OCI-LY7 (cell line): ENCODE measurements around the gene TAF4. TPM values are rescaled to one million over a fixed set of nuclear protein-coding genes. Genes with fewer than 3 reads are reported as not detected.

ENCODE experiments used
- BruUV-seq: library from RNA; stranded (reverse); fragments of 400-500 nt; replicated peaks from 2 replicates; lab custom pipeline; 2021; lab: Mats Ljungman, UMichigan
- CTCF ChIA-PET: fragments of 300-600 bp; sonication (Branson Sonifier 250); formaldehyde crosslinking; loops from one replicate; lab custom pipeline; 2022; ENCODE audit warnings: antibody characterized with exemption; ENCODE audit not compliant: unreplicated experiment; lab: Charles Lee
- POLR2A ChIA-PET: fragments of 300-600 bp; sonication (Branson Sonifier 250); formaldehyde crosslinking; loops from one replicate; lab custom pipeline; 2022; ENCODE audit warnings: antibody characterized with exemption; lab: Charles Lee
- DNase-seq: peaks from one replicate; pipeline ENCODE4 v3.0.0-alpha.2; 2015; ENCODE audit warnings: low spot score
- H2AFZ ChIP-seq: fragments of 200-600 bp; sonication (generic), shearing (Covaris generic); 2 replicates; pipeline ENCODE4 v1.6.1; 2014; ENCODE audit warnings: mild to moderate bottlenecking, antibody characterized with exemption, low read length, moderate library complexity
- H3K27ac ChIP-seq: fragments of 200-600 bp; sonication (generic); 2 replicates; pipeline ENCODE4 v1.5.1; 2014; ENCODE audit warnings: mixed run types, low read depth, mild to moderate bottlenecking, moderate library complexity, low read length, inconsistent platforms; ENCODE audit not compliant: poor library complexity, severe bottlenecking
- H3K36me3 ChIP-seq: fragments of 200-600 bp; sonication (generic); 2 replicates; pipeline ENCODE4 v1.6.1; 2014; ENCODE audit warnings: mild to moderate bottlenecking, antibody characterized with exemption, low read length, moderate library complexity, mixed read lengths; ENCODE audit not compliant: insufficient read depth
- H3K4me1 ChIP-seq: fragments of 200-600 bp; sonication (generic); 2 replicates; pipeline ENCODE4 v1.5.1; 2014; ENCODE audit warnings: mild to moderate bottlenecking, low read length; ENCODE audit not compliant: insufficient read depth, poor library complexity, severe bottlenecking
- H3K4me2 ChIP-seq: fragments of 200-600 bp; sonication (generic); 2 replicates; pipeline ENCODE4 v1.6.1; 2014; ENCODE audit warnings: mild to moderate bottlenecking, low read length
- H3K4me3 ChIP-seq: fragments of 200-600 bp; sonication (generic); 2 replicates; pipeline ENCODE4 v1.5.1; 2014; ENCODE audit warnings: mild to moderate bottlenecking, low read depth, low read length; ENCODE audit not compliant: poor library complexity, severe bottlenecking
- H3K79me2 ChIP-seq: fragments of 200-600 bp; sonication (generic); 2 replicates; pipeline ENCODE4 v1.6.1; 2016; ENCODE audit warnings: low read depth, mild to moderate bottlenecking, low read length, moderate library complexity, mixed read lengths; ENCODE audit not compliant: insufficient read depth
- H3K9me2 ChIP-seq: fragments of 200-600 bp; sonication (generic); 2 replicates; pipeline ENCODE4 v1.6.1; 2016; ENCODE audit warnings: mild to moderate bottlenecking, low read length, mixed read lengths; ENCODE audit not compliant: insufficient read depth
- H3K9me3 ChIP-seq: fragments of 200-600 bp; sonication (generic); 2 replicates; pipeline ENCODE4 v1.6.1; 2014; ENCODE audit warnings: mild to moderate bottlenecking, mixed run types, low read length, mixed read lengths
- H4K20me1 ChIP-seq: fragments of 200-600 bp; sonication (generic); 2 replicates; pipeline ENCODE4 v1.6.1; 2014; ENCODE audit warnings: mild to moderate bottlenecking, antibody characterized with exemption, low read length, moderate library complexity, mixed read lengths; ENCODE audit not compliant: insufficient read depth
- EZH2phosphoT487 ChIP-seq: fragments of 200-600 bp; sonication (generic); IDR thresholded peaks from 2 replicates; pipeline ENCODE4 v1.6.1; 2018; ENCODE audit warnings: low read depth, borderline replicate concordance, mild to moderate bottlenecking, mixed run types, antibody characterized with exemption, low read length, moderate library complexity, mixed read lengths
- intact Hi-C: fragments of 100-400 bp; cut with micrococcal nuclease; formaldehyde crosslinking; loops from one replicate; pipeline ENCODE4 v1.10.0; 2022; ENCODE audit not compliant: unreplicated experiment
- total RNA-seq, 2 experiments: library from RNA; depleted of rRNA in 1 of 2; stranded (reverse); fragments of >200 nt in 1 of 2; shearing (Covaris generic) in 1 of 2; gene quantifications; 2 replicates each; pipeline ENCODE4 v1.2.3, GENCODE V29; 2014 to 2022
- TF ChIP-seq, protein P1 (sequence below): fragments of 200-600 bp; sonication (generic); conservative IDR thresholded peaks from 2 replicates; pipeline ENCODE4 v1.5.1; 2014; ENCODE audit warnings: mild to moderate bottlenecking, antibody characterized with exemption, low read length, moderate library complexity, mixed read lengths

Gene TAF4
- total RNA-seq, 2 experiments from 2014 or later: 11.2 to 38.9 TPM

DNA sequence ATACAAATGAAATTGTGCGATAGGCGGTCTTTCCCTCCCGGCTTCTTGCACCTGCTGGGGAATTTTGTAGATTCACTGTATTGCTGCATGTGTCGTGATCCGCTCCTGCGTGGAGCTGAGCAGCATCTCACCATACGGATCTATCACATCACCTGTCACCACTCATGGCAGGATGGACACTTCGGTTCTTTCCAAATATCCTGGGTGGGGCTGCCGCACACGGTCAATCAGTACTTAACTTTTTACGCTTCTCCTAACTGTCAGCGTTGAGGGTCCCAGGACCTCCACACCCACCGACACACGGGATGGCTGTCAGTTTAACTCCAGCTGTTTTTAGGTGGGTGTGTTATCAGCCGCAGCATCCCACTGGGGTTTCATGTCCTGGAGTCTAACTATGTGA is 19.2 kb downstream of the TAF4 start:
- Histone ChIP-seq H3K4me2 (no peak overlapping the region), H3K9me3 (no peaks in the 10 kb centered on the region), H3K27ac (no peak overlapping the region), H3K9me2 (no peaks in the 10 kb centered on the region), H3K79me2 (peaks cover 28% of the 10 kb centered on the region), H4K20me1 (peaks cover 12% of the 10 kb centered on the region; the same call in 1 of the 2 replicates), H3K4me1 (peaks cover 10% of the 10 kb centered on the region), H2AFZ (no peak overlapping the region), H3K36me3 (no peaks in the 10 kb centered on the region), H3K4me3 (no peak overlapping the region)
- DNase-seq: no peak
- ChIA-PET CTCF (no interaction called here), POLR2A (no interaction called here)
- no TSS peak for BruUV-seq
- TF ChIP-seq, protein P1, sequence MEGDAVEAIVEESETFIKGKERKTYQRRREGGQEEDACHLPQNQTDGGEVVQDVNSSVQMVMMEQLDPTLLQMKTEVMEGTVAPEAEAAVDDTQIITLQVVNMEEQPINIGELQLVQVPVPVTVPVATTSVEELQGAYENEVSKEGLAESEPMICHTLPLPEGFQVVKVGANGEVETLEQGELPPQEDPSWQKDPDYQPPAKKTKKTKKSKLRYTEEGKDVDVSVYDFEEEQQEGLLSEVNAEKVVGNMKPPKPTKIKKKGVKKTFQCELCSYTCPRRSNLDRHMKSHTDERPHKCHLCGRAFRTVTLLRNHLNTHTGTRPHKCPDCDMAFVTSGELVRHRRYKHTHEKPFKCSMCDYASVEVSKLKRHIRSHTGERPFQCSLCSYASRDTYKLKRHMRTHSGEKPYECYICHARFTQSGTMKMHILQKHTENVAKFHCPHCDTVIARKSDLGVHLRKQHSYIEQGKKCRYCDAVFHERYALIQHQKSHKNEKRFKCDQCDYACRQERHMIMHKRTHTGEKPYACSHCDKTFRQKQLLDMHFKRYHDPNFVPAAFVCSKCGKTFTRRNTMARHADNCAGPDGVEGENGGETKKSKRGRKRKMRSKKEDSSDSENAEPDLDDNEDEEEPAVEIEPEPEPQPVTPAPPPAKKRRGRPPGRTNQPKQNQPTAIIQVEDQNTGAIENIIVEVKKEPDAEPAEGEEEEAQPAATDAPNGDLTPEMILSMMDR: no peak
- no peak for TF ChIP-seq EZH2phosphoT487
- intact Hi-C loops: no loop called here

DNA sequence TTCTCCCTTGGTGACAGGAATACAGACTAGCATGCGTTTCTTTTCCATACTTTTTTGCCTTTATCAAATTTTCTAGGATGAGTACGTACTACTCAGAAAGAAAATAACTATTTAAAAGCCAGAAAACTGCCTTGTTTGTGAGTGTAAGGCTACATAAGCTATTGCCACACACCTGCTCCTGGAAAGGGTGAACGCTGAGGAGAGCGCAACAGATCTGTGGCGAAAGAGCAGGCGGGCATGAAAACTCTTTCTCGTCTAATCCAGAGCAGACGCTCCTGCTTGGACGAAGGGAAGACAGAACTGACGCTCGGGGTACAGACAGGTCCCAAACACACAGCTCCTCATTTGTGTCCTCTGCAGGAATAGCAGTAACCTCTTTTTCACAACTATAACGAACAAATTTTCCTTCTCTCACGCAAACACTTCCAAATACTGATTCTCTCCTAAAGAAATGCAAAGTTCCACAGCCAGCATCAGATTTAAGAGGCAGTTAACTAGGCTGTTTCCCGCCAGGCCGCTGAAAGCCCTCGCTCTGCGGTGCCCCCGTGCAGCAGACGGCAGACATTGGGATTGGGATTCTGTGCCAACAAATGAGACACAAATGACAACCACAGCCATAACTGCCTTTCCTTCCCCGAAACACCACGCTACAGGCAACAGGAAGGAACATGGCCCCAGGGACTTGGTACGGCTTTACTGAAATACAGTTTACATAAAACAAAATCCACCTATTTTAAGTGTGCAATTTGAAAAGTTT is 20.0 kb downstream of the TAF4 start:
- no peak for DNase-seq
- H3K4me2 ChIP-seq: no peak overlapping the region
- ChIA-PET CTCF (no interaction called here), POLR2A (no interaction called here)
- no peak overlapping the region for H3K27ac ChIP-seq
- H3K79me2 ChIP-seq: peaks cover 28% of the 10 kb centered on the region
- no peaks in the 10 kb centered on the region for H3K36me3 ChIP-seq
- BruUV-seq: no TSS peak
- no peak overlapping the region for H3K4me3 ChIP-seq
- intact Hi-C loops: no loop called here
- H4K20me1 ChIP-seq: peaks cover 7% of the 10 kb centered on the region; the same call in 1 of the 2 replicates
- no peak for TF ChIP-seq EZH2phosphoT487
- TF ChIP-seq, protein P1: no peak
- H3K4me1 ChIP-seq: peaks cover 10% of the 10 kb centered on the region
- H3K9me3 ChIP-seq: no peaks in the 10 kb centered on the region
- H3K9me2 ChIP-seq: no peaks in the 10 kb centered on the region
- no peak overlapping the region for H2AFZ ChIP-seq

DNA sequence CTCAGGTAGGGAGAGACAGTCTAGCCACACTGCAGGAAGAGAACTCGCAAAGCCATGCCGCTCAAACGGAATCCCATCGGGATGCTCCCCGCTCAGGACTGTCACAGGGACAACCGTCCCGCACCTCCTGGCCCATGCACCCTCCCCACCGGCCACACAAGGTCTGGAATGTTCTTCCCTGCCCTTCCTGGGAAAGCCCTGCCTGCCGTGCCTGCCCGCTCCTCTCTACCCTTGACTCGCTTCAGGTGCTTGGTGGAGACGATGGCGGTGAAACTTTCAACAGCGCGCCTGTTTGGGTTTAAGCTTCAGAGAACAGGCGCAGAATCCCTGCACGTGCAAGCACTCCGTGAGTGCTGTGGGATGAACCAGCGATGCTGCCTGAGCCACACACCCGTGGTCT is 20.6 kb downstream of the TAF4 start:
- H3K4me1 ChIP-seq: peaks cover 13% of the 10 kb centered on the region
- BruUV-seq: no TSS peak

More for the DNA sequence above, 20.6 kb downstream of the TAF4 start:
- no peak overlapping the region for H3K27ac ChIP-seq
- ChIA-PET POLR2A (no interaction called here), CTCF (no interaction called here)
- no peak overlapping the region for H2AFZ ChIP-seq
- no peak overlapping the region for H3K4me3 ChIP-seq
- H3K79me2 ChIP-seq: peaks cover 32% of the 10 kb centered on the region
- no peaks in the 10 kb centered on the region for H3K9me2 ChIP-seq
- intact Hi-C loops: no loop called here
- H3K36me3 ChIP-seq: no peaks in the 10 kb centered on the region
- DNase-seq: no peak
- H3K4me2 ChIP-seq: no peak overlapping the region
- no peaks in the 10 kb centered on the region for H3K9me3 ChIP-seq
- H4K20me1 ChIP-seq: peaks cover 6% of the 10 kb centered on the region; the same call in 1 of the 2 replicates
- TF ChIP-seq, protein P1: no peak
- no peak for TF ChIP-seq EZH2phosphoT487
